H1 (cell line): ENCODE data around the gene FBN2. TPM values are rescaled to one million over a fixed set of nuclear protein-coding genes. Genes with fewer than 3 reads are reported as not detected.

ENCODE experiments used
- USF2 ChIP-seq: IDR thresholded peaks from 2 replicates; pipeline ENCODE4 v1.6.1; 2011; ENCODE audit warnings: low read length, improper control_type of control experiment
- polyA plus RNA-seq, 7 experiments: library from polyadenylated mRNA; depleted of rRNA in 3 of 7; stranded (reverse) in 5 of 7; unstranded in 2 of 7; fragments of >200 nt in 5 of 7; fragments of 200-250 nt in 2 of 7; gene quantifications; 1 replicate in 5 of 7; 2 replicates in 1 of 7; 4 replicates in 1 of 7; pipeline versions ENCODE4 v1.2.1 to v1.2.3, GENCODE V29; 2011 to 2013; ENCODE audit warnings: missing spikeins in 2 of 7, mixed read lengths in 2 of 7
- total RNA-seq: library from RNA; stranded (reverse); fragmentation: NEBNext Ultra II Directional; extraction: Animal tissue kit (Norgen Biotek cat#: 25700); gene quantifications from 2 replicates; pipeline ENCODE4 v1.2.1, GENCODE V29; 2021

FBN2 gene
- total and polyA plus RNA-seq, 2 of the 8 experiments (the other 6 are each of a cell fraction or from before 2014, with no cell fraction given): 14.1 to 16.3 TPM

GRCh38 chr5:128427921-128428320 lies 110.1 kb downstream of the FBN2 start (continued):
- TF ChIP-seq USF2: no peak
